GM23248 (cell line): ENCODE data around the gene FNDC1. TPM values are rescaled to one million over a fixed set of nuclear protein-coding genes. Genes with fewer than 3 reads are reported as not detected.

Experiments
- DNase-seq: peaks from one replicate; pipeline ENCODE4 v3.0.0-alpha.2; 2015
- H2AFZ ChIP-seq: fragments of 200-600 bp; sonication (generic); 2 replicates; pipeline ENCODE4 v1.6.1; 2016; ENCODE audit warnings: antibody characterized with exemption
- H3F3A ChIP-seq: fragments of 200-600 bp; sonication (generic); 2 replicates; pipeline ENCODE4 v1.6.1; 2016; ENCODE audit warnings: mild to moderate bottlenecking, antibody characterized with exemption, mixed run types; ENCODE audit not compliant: insufficient read depth
- H3K27ac ChIP-seq: fragments of 200-600 bp; sonication (generic); 2 replicates; pipeline ENCODE4 v1.5.1; 2016; ENCODE audit warnings: mild to moderate bottlenecking
- H3K27me3 ChIP-seq: fragments of 200-600 bp; sonication (generic); replicated peaks from 2 replicates; pipeline ENCODE4 v1.6.1; 2016; ENCODE audit warnings: mild to moderate bottlenecking; ENCODE audit not compliant: insufficient read depth
- H3K36me3 ChIP-seq: fragments of 200-600 bp; sonication (generic); 2 replicates; pipeline ENCODE4 v1.6.1; 2016; ENCODE audit warnings: low read depth, mild to moderate bottlenecking
- H3K4me1 ChIP-seq: fragments of 200-600 bp; sonication (generic); 2 replicates; pipeline ENCODE4 v1.6.1; 2016; ENCODE audit warnings: mild to moderate bottlenecking; ENCODE audit not compliant: insufficient read depth
- H3K4me2 ChIP-seq: fragments of 200-600 bp; sonication (generic); one replicate; pipeline ENCODE4 v1.6.1; 2016; ENCODE audit warnings: mild to moderate bottlenecking; ENCODE audit not compliant: unreplicated experiment
- H3K4me3 ChIP-seq: fragments of 200-600 bp; sonication (generic); 2 replicates; pipeline ENCODE4 v1.5.1; 2016; ENCODE audit warnings: mild to moderate bottlenecking
- H3K79me2 ChIP-seq: fragments of 200-600 bp; sonication (generic); 2 replicates; pipeline ENCODE4 v1.6.1; 2016; ENCODE audit warnings: mild to moderate bottlenecking; ENCODE audit not compliant: insufficient read depth
- H3K9ac ChIP-seq: fragments of 200-600 bp; sonication (generic); 2 replicates; pipeline ENCODE4 v1.6.1; 2016; ENCODE audit warnings: mild to moderate bottlenecking
- H3K9me2 ChIP-seq: fragments of 200-600 bp; sonication (generic); 2 replicates; pipeline ENCODE4 v1.6.1; 2016; ENCODE audit warnings: mixed run types, mild to moderate bottlenecking, moderate library complexity; ENCODE audit not compliant: insufficient read depth
- H3K9me3 ChIP-seq: fragments of 200-600 bp; sonication (generic); one replicate; pipeline ENCODE4 v1.6.1; 2017; ENCODE audit warnings: low read depth
- H4K20me1 ChIP-seq: fragments of 200-600 bp; sonication (generic); 2 replicates; pipeline ENCODE4 v1.6.0; 2016; ENCODE audit not compliant: insufficient read depth
- EZH2 ChIP-seq: fragments of 200-600 bp; sonication (generic); IDR thresholded peaks from 2 replicates; pipeline ENCODE4 v1.6.1; 2018; ENCODE audit warnings: antibody characterized with exemption, mild to moderate bottlenecking; ENCODE audit not compliant: insufficient read depth, poor library complexity, severe bottlenecking
- EZH2phosphoT487 ChIP-seq: fragments of 200-600 bp; sonication (generic); IDR thresholded peaks from 2 replicates; pipeline ENCODE4 v1.6.1; 2018; ENCODE audit warnings: antibody characterized with exemption, moderate library complexity, mild to moderate bottlenecking, low read depth; ENCODE audit not compliant: insufficient read depth
- WGBS, 2 experiments: methylation state at CpG; one replicate each; pipeline ENCODE4 v1.1.6; 2015 to 2017; ENCODE audit warnings: low lambda C conversion rate in 2 of 2, low coverage in 1 of 2; ENCODE audit errors: missing lambda C conversion rate in 2 of 2; 5-methylcytosine and 5-hydroxymethylcytosine counted together
- in situ Hi-C: fragments of 300-500 bp; cut with MboI; formaldehyde crosslinking; loops from 2 replicates; pipeline ENCODE4 v1.15.0; 2020
- polyA plus RNA-seq: library from polyadenylated mRNA; unstranded; fragments of >200 nt; fragmentation: Nextera tagmentation; extraction: Ambion mirVana; gene quantifications from 2 replicates; pipeline ENCODE4 v1.2.1, GENCODE V29; 2016
- total RNA-seq: library from RNA; depleted of rRNA; stranded (reverse); fragments of >200 nt; shearing (Covaris generic); gene quantifications from 2 replicates; pipeline ENCODE4 v1.2.3, GENCODE V29; 2014

The FNDC1 gene
- total and polyA plus RNA-seq, 2 experiments from 2014 or later = 5.2 to 7.8 TPM

DNA sequence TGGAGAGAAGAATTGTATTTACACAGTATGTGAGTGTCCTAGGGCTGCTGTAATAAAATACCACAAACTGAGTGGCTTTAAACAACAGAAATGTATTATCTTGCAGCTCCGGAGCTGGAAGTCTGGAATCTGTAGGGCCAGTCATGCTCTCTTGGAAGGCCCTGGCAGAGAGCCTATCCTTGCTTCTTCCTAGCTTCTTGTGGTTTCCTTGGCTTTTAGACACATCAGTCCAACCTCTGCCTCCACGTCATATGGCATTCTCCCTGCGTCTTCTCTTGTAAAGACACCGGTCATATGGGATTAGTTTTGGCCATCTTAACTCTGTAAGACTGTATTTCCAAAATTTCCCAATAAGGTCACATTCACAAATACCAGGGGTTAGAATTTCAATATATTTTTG is 10.8 kb downstream of the FNDC1 start:
- Histone ChIP-seq H3K4me2 (no peak overlapping the region), H3K79me2 (no peaks in the 10 kb centered on the region)
- in situ Hi-C loops = no loop called here

DNA sequence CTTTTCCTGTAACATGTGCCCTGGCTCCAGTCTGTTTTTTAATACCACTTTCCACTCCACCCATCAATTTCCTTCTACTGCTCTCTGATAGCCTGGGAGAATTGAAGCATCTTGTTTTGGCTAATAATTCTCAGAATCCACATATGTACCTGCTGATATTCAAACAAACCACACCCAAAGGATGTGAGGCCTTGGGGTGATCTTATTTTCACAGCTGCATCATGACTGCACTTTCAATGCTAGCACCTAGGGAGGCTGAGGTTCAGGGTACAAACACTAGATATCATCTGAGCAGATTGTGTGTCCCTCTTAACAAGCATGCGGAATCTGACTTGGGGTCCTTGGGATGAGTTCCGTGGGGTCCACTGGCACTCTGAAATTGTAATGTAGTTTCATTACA is 12.7 kb downstream of the FNDC1 start:
- no peaks in the 10 kb centered on the region for H4K20me1 ChIP-seq
- no peaks in the 10 kb centered on the region for H3K79me2 ChIP-seq
- H3K4me3 ChIP-seq = no peak overlapping the region
- H3F3A ChIP-seq = peaks cover 20% of the 10 kb centered on the region
- TF ChIP-seq EZH2 = no peak
- no peak overlapping the region for H3K27ac ChIP-seq
- H2AFZ ChIP-seq = no peak overlapping the region
- in situ Hi-C loops = no loop called here
- WGBS, 2 experiments = 86 to 90% methylated on average over 2 of the region's 2 CpGs
- H3K4me2 ChIP-seq = no peak overlapping the region
- H3K36me3 ChIP-seq = no peaks in the 10 kb centered on the region
- H3K9ac ChIP-seq = no peak overlapping the region
- no peaks in the 10 kb centered on the region for H3K9me2 ChIP-seq
- H3K4me1 ChIP-seq = peaks cover 20% of the 10 kb centered on the region
- DNase-seq = no peak
- H3K27me3 ChIP-seq = no peaks in the 10 kb centered on the region
- no peaks in the 10 kb centered on the region for H3K9me3 ChIP-seq

More for the DNA sequence above, 10.8 kb downstream of the FNDC1 start:
- no peak overlapping the region for H3K9ac ChIP-seq
- no peak overlapping the region for H3K27ac ChIP-seq
- H3K27me3 ChIP-seq = no peaks in the 10 kb centered on the region
- peaks cover 12% of the 10 kb centered on the region for H3F3A ChIP-seq
- H3K9me2 ChIP-seq = no peaks in the 10 kb centered on the region
- H3K4me3 ChIP-seq = no peak overlapping the region
- peaks cover 15% of the 10 kb centered on the region for H3K4me1 ChIP-seq
- TF ChIP-seq EZH2 (no peak), EZH2phosphoT487 (no peak)
- DNase-seq = peak; percentile 47
- no peaks in the 10 kb centered on the region for H3K36me3 ChIP-seq
- 81 to 87% methylated on average over 4 of the region's 4 CpGs for WGBS, 2 experiments
- H3K9me3 ChIP-seq = no peaks in the 10 kb centered on the region
- H4K20me1 ChIP-seq = no peaks in the 10 kb centered on the region
- no peak overlapping the region for H2AFZ ChIP-seq

DNA sequence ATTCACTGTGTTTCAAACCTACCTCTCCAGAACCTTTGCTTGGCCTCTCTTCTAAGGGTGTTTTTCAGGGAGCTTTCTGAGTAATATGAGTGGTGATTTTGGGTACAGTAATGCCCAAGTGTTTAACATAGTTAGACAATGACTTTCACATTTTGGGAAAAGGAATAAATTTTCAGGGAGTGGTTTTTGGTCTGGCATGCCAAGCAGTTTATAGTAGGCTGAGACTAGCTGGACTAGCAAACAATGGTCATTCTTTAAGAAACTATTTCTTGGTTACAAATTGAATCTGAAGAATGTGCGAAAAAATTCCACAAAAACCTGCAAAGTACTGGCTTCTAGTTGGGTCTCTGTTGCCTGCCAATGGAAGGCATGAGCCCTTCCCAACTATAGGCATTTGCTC is 15.4 kb downstream of the FNDC1 start:
- no peak overlapping the region for H2AFZ ChIP-seq
- peaks cover 20% of the 10 kb centered on the region for H3F3A ChIP-seq
- no peaks in the 10 kb centered on the region for H3K79me2 ChIP-seq
- H3K9me3 ChIP-seq = no peaks in the 10 kb centered on the region
- H3K27ac ChIP-seq = peak overlapping the region; percentile 47
- H3K4me3 ChIP-seq = no peak overlapping the region
- no peak overlapping the region for H3K9ac ChIP-seq
- DNase-seq = peak; percentile 83
- H3K36me3 ChIP-seq = no peaks in the 10 kb centered on the region
- TF ChIP-seq EZH2phosphoT487 = no peak
- no peak for TF ChIP-seq EZH2
- H3K9me2 ChIP-seq = no peaks in the 10 kb centered on the region
- peak overlapping the region; percentile 6 for H3K4me2 ChIP-seq
- WGBS, 2 experiments = 31 to 39% methylated on average over 1 of the region's 1 CpG
- H4K20me1 ChIP-seq = no peaks in the 10 kb centered on the region
- peaks cover 20% of the 10 kb centered on the region for H3K4me1 ChIP-seq
- no peaks in the 10 kb centered on the region for H3K27me3 ChIP-seq
- in situ Hi-C loops = no loop called here

DNA sequence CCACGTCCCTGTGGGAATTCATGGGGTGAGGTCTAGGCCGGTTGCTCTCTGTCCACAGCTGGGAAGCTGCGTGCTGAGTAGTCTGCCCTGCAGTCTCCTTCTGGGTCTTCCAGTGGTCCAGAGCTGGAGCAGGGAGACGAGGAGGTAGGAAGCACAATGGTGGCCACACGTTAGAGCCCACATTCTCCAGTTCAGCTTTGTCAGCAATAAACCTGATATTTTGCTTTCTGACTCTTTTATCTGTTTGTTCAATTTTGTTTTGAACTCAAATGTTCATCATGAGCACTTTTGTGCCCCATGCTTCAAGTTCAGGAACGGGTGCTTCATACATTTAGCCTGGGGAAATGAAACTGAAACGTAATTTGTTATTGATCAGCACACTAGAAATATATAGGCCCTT is 21.3 kb downstream of the FNDC1 start:
- Histone ChIP-seq H3K9me3 (no peaks in the 10 kb centered on the region), H3K36me3 (no peaks in the 10 kb centered on the region), H3F3A (peaks cover 29% of the 10 kb centered on the region), H3K9ac (no peak overlapping the region), H3K4me1 (peaks cover 27% of the 10 kb centered on the region), H3K79me2 (no peaks in the 10 kb centered on the region), H2AFZ (no peak overlapping the region), H4K20me1 (no peaks in the 10 kb centered on the region), H3K4me3 (no peak overlapping the region), H3K27me3 (no peaks in the 10 kb centered on the region), H3K27ac (no peak overlapping the region), H3K9me2 (no peaks in the 10 kb centered on the region), H3K4me2 (no peak overlapping the region)
- WGBS, 2 experiments = 66 to 68% methylated on average over 7 of the region's 7 CpGs
- no peak for TF ChIP-seq EZH2phosphoT487
- TF ChIP-seq EZH2 = no peak
- in situ Hi-C loops = no loop called here
- no peak for DNase-seq

DNA sequence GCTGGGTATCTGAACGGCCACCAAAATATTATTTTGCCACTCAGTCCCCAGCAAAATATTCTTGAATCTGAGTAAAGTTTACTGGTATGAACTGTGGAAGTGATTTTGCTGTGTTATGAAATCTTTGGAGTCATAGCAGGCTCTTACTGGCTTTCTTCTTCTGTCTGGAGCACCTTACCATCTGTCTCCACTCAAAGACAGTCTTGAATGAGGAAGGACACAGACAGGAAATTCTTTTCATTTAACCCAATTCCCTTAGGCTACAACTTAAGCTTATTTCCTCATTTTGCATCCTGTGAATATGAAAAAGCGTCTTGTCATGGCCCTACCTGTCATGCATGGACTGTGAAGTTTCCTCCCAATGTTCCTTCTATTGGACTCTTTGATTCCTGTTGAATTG is 24.7 kb downstream of the FNDC1 start:
- Histone ChIP-seq H3K27ac (peak overlapping the region; percentile 63), H3K27me3 (no peaks in the 10 kb centered on the region), H3K9me2 (no peaks in the 10 kb centered on the region), H3K9me3 (no peaks in the 10 kb centered on the region), H3K4me3 (no peak overlapping the region), H3K4me2 (peak overlapping the region; percentile 59), H3K4me1 (peaks cover 31% of the 10 kb centered on the region), H3K36me3 (no peaks in the 10 kb centered on the region), H3F3A (peaks cover 32% of the 10 kb centered on the region), H3K79me2 (no peaks in the 10 kb centered on the region), H4K20me1 (no peaks in the 10 kb centered on the region), H3K9ac (no peak overlapping the region), H2AFZ (no peak overlapping the region)
- 55 to 56% methylated on average over 2 of the region's 2 CpGs for WGBS, 2 experiments
- in situ Hi-C loops = no loop called here
- peak; percentile 68 for DNase-seq
- TF ChIP-seq EZH2 (no peak), EZH2phosphoT487 (no peak)
